NCI-H2171 (cell line): ENCODE data around the gene GNG13.
"Not testable (repeated sequence)": the region's sequence is repeated elsewhere in the genome, so short reads cannot be mapped to it uniquely, and the experiment has no call there.

ENCODE experiments used
- DNase-seq: peaks from one replicate; lab custom pipeline; 2025; lab: John Stamatoyannopoulos, UW

GNG13 gene

DNA sequence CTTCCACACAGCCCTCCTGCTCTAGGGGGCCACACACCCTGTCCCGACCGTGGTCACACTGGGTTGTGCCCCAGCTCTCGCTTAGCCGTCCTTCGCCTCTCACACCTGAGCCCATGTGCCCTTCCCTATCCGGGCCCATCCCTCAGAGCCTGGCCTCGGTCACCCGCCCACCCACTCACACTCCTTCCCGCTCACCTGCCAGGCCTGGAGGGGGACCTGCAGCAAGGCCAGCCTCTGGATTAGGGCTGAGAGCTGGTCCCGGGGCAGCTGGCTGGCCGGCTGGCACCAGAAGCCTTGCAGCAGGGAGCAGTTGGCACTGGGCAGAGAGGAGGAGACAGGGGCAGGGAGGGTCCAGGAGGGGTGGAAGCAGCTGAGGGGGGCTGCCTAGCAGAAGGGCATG, 22.1 kb downstream of the GNG13 start:
- DNase-seq: no peak

DNA sequence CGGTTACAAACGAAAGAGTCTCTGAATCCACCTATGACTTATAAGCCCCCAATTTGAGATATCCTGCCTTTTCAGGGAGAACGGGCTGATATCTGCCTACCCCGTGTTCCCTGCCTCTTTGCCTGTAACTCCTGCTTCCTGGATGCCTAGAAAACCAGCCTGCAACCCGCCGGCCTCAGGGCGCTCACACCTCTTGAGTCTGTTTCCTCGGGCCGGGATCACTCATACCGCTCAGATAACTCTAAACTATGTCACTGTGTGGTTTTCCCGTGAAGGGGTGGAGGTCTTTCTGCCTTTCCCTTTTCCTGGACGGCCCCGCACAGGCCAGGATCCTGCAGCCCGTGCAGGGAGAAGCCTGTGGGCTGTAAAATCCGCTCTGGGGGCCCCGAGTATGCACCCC, 22.7 kb downstream of the GNG13 start:
- DNase-seq: no peak

DNA sequence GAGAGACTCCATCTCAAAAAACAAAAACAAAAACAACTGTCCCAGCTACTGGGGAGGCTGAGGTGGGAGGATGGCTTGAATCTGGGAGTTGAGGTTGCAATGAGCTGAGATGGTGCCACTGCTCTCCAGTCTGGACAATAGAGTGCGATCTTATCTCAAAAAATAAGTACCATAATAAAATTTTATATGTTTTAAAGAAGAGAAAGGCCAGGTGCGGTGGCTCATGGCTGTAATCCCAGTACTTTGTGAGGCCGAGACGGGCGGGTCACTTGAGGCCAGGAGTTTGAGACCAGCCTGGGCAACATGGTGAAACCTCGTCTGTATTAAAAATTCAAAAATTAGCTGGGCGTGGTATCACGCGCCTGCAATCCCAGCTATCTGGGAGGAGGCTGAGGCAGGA, 23.7 kb downstream of the GNG13 start:
- no peak for DNase-seq

DNA sequence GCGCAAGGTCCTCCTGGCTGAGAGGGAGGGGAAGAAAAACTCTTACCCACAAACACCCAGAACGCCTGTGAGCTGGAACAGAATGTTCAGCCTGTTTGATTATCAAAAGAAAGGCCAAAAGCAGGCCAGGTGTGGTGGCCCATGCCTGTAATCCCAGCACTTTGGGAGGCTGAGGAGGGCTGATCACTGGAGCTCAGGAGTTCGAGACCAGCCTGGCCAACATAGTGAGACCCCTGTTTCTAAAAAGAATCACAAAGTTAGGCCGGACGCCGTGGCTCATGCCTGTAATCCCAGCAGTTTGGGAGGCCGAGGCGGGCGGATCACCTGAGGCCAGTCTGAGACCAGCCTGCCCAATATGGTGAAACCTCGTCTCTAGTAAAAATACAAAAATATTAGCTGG, 24.2 kb downstream of the GNG13 start:
- DNase-seq: not testable (repeated sequence)

DNA sequence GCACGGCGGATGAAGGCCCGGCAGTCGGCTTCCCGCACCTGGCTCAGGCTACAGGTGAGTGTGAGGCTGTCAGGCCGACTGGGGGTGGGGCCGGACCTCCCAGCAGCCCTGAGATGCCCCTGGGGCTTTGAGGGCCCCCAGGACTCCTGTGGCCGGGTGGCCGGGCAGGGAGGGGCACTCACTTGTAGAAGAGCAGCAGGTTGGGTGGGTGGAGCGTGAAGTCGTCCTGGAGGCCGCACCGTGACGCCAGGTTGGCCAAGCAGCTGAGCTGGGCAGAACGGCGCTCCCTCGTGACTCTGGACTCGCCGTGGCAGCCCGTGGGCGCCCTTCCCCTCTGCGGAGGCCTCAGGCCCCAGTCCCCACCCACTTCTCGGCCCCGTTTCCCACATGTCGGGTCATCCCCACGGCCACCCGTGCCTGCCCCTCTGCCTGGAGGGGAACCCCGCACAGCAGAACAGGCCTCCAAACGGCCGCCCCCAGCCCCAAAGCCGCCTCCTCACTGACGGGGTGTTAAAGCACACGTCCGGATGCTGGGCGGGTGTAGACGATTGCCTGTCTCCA, 25.2 kb downstream of the GNG13 start:
- DNase-seq: no peak

DNA sequence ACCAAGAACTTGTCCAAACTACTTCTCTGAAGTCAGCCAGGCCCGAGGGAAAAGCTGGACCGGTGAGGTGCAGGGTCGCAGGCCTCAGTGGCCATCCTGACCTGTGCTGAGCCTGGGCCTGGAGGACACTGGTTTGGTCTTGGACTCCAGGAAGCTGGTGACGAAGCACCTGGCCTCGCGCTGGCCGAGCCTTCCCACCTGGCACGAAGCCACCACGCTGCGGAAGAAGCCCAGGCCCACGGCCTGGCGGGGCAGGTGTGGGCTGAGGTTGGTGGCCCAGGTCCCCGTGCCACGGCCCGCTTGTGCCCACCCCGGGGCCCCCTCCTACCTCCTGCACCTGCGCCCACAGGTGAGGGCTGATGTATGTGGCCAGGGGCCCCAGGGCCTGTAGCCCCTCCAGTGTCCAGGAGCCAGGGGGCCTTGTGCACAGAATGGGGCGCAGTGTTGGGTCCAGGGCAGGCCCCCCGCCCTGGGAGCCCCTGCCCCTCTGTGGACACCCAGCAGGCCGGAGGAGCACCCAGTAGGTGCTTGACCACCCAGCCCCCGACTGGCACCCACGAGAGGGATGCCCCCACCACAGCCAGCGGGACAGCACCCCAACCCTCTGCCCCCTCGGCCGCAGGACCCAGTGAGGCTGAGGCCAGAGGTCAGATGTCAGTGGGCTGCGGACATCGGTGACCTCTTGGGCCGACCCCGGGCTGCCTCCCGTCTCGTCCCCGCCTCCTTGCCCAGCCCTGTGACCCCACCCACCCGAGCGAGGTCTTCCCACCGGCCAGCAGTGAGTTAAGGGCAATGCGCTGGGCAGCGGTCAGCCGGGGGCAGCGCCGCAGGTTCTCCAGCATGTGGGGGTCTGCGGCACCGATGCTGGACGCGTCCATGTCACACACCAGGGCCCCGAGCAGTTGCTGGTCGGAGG, 26.2 kb downstream of the GNG13 start:
- no peak for DNase-seq

DNA sequence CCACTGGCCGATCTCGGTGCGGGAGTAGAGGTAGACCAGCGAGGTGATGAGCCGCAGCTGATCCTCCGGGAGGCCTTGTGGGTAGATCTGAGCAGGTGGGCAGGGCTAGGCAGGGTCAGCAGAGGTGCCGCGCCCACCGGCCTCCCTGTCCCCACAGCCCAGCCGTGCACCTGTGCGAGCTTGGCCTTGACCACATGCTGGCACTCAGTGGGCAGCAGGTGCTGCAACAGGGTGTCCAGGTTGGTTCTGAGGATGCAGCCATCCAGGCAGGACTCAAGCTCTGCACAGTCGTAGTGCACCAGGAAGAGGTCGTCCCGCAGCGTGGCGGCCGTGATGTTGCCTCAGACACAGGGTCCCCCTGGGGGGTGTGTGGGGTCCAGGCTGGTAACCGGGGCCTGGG, 27.6 kb downstream of the GNG13 start:
- no peak for DNase-seq

DNA sequence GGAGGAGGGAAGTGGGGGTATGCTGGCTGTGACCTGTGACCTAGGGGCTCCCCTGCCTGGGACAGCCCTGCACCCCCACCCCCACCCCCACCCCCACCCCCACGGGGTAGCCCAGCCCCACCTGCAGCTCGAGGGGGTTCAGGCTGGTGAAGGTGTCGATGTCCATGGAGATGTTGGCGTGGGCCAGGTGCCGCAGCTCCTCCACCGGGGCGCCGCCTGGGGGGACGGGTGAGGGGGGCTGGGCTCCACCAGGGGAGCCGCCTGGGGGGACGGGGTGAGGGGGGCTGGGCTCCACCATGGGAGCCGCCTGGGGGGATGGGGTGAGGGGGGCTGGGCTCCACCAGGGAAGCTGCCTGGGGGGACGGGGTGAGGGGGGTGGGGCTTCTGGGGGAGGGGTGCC, 30.1 kb downstream of the GNG13 start:
- DNase-seq: no peak

DNA sequence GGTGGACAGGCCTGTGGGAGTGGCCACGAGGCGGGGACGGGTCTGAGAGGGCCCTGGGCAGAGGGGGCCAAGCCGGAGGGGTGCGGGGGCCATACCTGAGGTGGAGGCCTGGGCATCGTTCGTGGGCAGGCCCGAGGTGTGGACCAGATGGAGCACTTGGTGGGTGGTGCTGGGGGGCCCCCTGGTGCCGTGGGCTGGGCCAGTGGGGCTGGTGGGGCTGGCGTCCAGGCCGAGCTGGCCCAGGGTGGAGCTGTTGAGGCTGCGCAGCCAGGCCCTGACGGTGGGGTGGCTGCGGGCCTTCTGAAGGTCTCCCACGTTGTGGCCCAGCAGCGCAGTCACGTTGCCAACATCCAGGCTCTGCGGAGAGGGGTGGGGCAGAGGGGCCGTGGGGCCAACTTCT, 30.6 kb downstream of the GNG13 start:
- DNase-seq: no peak

DNA sequence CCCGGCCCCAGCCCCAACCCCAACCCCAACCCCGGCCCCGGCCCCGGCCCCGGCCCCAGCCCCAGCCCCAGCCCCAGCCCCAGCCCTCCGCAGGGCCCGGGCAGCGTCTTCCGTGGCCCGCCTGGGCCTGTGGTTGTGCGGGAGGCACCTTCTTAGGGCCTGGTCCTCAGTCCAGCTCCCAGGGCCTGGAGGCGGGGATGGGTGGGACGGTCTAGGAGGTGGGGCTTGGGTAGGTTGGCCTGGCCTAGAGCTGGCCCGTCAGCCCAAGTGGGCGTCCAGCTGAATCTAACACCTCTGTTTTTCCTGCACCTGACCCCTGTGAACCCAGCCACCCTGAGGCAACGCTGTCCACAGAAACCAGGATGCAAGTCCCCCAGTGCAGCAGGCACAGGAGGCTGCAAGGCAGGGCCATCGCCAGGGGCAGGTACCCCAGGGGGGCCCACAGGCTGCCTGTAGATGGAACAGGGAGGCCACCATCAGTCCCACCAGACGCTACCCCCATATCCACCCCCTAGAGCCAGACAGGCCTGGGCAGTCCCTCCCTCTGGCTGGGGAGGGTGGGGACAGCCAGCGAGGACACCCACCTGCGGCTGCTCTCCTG, 31.2 kb downstream of the GNG13 start:
- DNase-seq: no peak

DNA sequence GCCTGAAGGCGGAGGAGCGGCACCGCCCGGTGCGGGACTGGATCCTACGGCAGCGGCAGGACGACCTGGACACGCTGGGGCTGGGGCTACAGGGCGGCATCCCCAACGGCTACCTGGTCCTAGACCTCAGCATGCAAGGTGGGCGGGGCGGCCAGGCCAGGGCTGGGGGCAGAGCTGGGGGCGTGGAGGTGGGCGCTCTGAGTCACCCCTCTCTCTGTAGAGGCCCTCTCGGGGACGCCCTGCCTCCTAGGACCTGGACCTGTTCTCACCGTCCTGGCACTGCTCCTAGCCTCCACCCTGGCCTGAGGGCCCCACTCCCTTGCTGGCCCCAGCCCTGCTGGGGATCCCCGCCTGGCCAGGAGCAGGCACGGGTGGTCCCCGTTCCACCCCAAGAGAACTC, 32.1 kb downstream of the GNG13 start:
- DNase-seq: no peak

DNA sequence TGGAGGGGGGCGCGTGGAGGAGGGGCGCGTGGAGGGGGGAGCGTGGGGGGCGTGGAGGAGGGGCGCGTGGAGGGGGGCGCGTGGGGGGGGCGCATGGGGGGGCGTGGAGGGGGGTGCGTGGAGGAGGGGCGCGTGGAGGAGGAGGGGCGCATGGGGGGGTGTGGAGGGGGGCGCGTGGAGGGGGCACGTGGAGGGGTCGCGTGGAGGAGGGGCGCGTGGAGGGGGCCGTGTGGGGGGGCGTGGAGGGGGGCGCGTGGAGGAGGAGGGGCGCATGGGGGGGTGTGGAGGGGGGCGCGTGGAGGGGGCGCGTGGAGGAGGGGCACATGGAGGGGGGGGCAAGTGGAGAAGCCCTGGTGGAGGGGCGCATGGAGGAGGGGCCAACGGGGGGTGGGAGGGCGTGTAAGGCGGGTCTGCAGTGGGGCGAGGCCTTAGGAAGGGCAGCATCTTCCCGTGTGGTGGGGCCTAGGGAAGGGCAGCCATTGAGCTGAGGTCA, 32.7 kb downstream of the GNG13 start:
- DNase-seq: no peak

DNA sequence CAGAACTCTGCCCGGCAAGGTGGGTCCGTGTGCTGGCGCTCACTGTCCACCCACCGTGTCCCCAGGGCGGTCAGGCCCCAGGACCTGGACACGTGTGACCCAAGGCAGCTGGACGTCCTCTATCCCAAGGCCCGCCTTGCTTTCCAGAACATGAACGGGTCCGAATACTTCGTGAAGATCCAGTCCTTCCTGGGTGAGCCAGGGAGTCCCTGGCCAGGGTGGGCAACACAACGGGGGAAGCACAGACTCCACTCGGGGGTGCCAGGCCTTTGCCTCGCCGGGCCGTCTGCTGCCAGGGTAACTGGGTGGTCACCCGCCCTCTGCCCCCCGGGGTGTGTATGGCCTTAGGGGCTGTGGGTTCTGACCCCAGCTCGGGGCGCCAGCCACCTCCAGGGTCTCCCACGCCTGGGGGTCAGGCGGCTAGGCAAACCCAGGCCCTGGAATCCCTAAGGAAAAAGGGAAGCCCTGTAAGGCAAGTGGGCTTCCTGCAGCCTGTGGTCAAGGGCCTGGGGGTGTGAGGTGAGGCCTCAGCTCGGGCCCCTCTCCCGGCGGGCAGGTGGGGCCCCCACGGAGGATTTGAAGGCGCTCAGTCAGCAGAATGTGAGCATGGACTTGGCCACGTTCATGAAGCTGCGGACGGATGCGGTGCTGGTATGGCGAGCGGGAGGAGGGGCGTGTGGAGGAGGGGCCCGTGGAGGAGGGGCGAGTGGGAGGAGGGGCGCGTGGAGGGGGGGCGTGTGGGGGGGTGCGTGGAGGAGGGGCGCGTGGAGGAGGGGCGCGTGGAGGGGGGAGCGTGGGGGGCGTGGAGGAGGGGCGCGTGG, 33.5 kb downstream of the GNG13 start:
- DNase-seq: no peak

DNA sequence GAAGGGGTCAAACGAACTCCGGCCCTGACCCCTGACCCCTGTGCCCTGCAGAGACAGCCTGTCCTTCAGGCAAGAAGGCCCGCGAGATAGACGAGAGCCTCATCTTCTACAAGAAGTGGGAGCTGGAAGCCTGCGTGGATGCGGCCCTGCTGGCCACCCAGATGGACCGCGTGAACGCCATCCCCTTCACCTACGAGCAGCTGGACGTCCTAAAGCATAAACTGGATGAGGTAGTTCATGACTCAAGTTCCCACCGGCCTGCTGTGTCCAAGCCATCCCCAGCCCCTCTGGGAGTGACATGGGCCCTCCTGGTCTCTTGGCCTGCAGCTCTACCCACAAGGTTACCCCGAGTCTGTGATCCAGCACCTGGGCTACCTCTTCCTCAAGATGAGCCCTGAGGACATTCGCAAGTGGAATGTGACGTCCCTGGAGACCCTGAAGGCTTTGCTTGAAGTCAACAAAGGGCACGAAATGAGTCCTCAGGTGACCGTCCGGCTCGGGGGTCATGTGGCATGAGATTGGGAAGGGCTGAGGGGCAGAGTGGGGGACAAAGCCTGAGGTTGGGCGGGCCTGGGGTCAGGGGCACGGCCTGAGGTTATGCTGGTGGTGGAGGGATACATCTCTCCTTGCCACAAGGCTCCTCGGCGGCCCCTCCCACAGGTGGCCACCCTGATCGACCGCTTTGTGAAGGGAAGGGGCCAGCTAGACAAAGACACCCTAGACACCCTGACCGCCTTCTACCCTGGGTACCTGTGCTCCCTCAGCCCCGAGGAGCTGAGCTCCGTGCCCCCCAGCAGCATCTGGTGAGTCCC, 34.3 kb downstream of the GNG13 start:
- DNase-seq: no peak

DNA sequence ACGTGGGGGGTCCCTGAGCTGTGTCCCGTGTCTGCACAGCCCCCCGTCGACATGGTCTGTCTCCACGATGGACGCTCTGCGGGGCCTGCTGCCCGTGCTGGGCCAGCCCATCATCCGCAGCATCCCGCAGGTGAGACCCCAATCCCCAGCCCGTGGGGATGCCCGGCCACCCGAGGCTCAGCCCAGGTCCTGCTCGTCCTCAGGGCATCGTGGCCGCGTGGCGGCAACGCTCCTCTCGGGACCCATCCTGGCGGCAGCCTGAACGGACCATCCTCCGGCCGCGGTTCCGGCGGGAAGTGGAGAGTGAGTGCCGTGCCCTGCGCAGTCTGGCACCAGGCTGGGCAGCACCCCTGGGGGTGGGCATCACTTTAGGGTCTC, 35.1 kb downstream of the GNG13 start:
- no peak for DNase-seq

DNA sequence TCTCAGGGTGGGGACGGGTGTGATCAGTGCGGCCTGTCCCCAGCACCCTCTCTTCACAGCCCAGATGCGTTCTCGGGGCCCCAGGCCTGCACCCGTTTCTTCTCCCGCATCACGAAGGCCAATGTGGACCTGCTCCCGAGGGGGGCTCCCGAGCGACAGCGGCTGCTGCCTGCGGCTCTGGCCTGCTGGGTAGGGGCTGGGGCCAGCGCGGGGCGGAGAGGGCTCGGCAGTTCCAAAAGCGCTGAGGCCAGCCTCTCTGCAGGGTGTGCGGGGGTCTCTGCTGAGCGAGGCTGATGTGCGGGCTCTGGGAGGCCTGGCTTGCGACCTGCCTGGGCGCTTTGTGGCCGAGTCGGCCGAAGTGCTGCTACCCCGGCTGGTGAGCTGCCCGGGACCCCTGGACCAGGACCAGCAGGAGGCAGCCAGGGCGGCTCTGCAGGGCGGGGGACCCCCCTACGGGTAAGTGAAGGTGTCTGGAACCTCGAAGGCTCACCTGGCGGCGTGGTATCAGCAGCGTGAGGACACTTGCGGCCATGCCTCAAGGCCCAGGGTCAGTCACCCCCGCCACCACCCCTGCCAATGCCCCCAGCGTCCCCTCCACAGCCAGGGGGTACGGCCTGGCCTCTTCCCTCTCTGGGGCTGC, 35.6 kb downstream of the GNG13 start:
- DNase-seq: no peak

DNA sequence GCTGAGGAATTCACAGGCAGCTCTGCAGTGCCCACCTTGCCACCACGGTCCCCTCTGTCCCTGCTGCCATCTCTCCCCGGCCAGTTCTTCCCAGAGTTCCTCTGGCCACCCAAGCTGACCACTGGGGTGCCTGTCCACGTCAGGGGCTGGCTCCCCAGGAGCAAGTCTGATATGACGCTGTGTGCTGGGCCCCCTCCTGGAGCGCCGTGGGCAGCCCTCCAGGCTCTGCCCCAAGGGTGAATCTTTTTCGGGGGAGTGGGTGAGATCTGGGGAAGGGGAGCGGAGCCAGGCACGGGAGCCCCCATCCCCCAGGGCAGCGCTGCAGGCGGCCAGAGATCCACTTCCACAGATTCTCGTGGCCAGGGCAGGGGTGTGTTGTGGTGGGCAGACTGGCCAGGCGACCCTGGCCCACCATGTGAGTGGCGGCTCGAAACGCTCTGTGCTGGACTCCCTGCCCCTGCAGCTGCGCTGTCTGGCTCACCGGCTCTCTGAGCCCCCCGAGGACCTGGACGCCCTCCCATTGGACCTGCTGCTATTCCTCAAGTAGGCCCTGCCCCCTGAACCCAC, 36.3 kb downstream of the GNG13 start:
- no peak for DNase-seq

DNA sequence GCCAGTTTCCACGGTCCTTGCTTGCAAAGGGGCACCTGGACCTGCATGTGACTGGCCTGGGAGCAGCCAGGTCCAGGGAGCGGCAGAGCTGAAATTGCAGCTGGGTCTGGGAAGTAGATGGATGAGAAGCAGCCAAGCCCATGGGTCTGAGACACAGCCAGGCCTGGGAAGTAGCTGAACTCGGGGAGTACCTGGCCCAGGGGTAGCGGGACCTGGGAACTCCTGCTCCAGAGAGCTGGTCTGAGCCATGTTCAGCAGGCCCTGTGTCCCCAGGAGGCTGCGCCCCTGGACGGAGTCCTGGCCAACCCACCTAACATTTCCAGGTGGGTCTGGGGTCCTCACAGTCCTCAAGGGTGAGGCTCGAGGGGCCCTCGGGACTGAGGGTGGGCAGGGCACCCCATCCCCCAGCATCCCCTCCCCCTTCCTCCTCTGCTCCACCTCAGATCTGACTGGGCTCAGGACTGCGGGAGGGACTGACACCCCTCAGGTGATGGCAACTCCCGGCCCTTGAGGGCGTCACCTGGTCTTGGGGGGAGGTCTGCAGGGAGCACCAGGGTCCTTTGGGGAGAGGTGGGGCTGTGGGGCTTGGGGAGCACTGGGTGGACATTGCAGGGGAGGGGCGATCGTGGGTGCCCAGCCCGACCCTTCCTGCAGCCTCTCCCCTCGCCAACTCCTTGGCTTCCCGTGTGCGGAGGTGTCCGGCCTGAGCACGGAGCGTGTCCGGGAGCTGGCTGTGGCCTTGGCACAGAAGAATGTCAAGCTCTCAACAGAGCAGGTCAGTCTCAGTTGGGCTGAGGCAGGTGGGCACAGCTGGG, 37.0 kb downstream of the GNG13 start:
- DNase-seq: no peak

DNA sequence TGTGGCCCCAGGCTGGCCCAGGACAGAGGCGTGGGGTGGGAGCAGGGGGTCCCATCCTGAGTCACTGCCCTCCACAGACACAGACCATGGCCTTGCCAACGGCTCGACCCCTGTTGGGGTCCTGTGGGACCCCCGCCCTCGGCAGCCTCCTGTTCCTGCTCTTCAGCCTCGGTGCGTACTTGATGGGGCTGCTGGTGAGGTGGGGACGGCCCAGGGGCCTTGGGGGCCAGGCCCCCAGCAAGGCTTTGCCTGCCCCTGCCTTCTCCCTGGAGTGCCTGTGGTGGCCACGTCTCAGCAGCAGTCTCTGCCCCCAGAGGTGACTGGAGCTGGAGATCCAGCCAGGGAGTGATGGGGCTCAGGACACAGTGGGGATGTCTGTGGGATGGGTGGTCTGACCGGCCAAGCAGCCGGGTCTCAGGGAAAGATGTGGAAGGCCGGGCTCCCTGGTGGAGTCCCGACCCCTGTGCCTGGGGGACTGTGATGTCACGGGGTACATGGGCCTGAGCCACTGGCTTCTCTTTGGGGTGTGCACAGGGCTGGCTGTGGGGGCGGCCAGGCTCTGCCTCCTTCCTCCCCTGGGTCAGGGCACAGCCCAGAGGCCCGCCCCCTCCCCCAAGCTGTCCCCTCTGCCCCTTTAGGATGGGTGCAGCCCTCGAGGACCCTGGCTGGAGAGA, 37.8 kb downstream of the GNG13 start:
- DNase-seq: no peak
